SK-N-MC (cell line): ENCODE measurements around the gene GGT1.

Source experiments
- EZH2 ChIP-seq: fragments of 200-600 bp; sonication (generic); IDR thresholded peaks from one replicate; pipeline ENCODE4 v1.6.1; 2017; ENCODE audit warnings: antibody characterized with exemption
- POLR2AphosphoS5 ChIP-seq: IDR thresholded peaks from 2 replicates; pipeline ENCODE4 v1.6.1; 2012; ENCODE audit warnings: mild to moderate bottlenecking, low read depth, low read length, borderline replicate concordance

DNA sequence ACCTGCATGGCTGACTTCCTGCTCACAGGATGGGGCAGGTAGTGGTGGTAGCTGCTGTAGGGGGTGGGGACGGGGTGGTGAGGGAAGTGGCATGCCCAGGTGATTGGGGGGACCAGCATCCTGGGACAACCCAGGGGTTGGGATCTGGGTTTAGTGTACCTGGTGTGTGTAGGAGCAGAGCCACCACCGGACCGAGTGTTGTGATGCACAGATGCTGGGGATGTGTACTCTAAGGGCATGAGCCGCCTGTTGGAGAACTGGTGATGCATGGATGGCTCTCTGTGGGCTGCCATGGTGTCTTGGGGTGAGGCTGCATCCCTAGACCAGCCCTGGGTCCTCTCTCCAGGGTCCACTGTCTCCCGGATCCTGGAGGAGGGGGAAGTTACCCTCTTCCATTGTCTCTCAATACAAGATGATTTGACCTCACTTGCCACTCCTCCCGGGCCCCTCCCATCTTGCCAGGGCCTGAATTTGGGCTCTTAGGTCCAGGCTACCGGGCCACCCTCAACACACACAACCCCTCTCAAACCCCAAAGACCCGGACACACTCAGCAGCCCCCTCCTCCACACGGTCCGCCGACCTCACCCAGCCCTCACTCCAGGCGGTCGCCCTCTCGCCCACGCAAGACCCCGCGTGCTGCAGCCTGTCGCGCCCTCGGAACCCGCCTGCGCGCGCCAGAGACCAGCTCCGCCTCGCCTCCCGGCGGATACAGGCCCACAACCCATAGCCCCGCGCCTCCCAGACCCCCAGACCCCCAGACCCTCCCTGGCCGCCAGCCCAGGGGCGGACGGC is 10.7 kb upstream of the GGT1 start:
- TF ChIP-seq EZH2 (no peak), POLR2AphosphoS5 (no peak)
